ENCODE measurements around the gene TMEM245. TPM values are rescaled to one million over a fixed set of nuclear protein-coding genes. Genes with fewer than 3 reads are reported as not detected.
A peak's percentile ranks its signal among the peaks of the same experiment; 100 is the strongest.

The TMEM245 gene
- total RNA-seq, 1 experiment from 2014 or later, result 45.1 TPM

GRCh38 chr9:109013679-109014607 is 105.8 kb downstream of the TMEM245 start:
- DNase-seq (ENCODE audit: low read depth in 1 of 2, low spot score in 2 of 2), result peak in 1 of 2 experiments; percentile 83
- peak overlapping the region; percentile 56 for H3K27ac ChIP-seq
- H3K27me3 ChIP-seq (replicated peaks), result no peaks in the 10 kb centered on the region
- peaks cover 3% of the 10 kb centered on the region; the same call in 1 of the 2 replicates for H3K9me3 ChIP-seq (replicated peaks)
- H3K36me3 ChIP-seq, result peaks cover 32% of the 10 kb centered on the region
- H3K4me1 ChIP-seq (replicated peaks), result peaks cover 32% of the 10 kb centered on the region
- peak overlapping the region; percentile 98 for H3K4me3 ChIP-seq

GRCh38 chr9:109012876-109013678 is 106.7 kb downstream of the TMEM245 start, which contains the start of gene CTNNAL1:
TSS of gene CTNNAL1 (minus strand) at chr9:109013499. CDS start at chr9:109013442, 57 bp downstream.
- Histone ChIP-seq H3K27ac (peak within 1 kb of the TSS; percentile 95), H3K4me3 (peak within 1 kb of the TSS; percentile 98), H3K4me1 (replicated peaks) (peaks cover 32% of the 10 kb centered on the region), H3K27me3 (replicated peaks) (no peaks in the 10 kb centered on the region), H3K36me3 (peaks cover 28% of the 10 kb centered on the region), H3K9me3 (replicated peaks) (peaks cover 3% of the 10 kb centered on the region; the same call in 1 of the 2 replicates)
- DNase-seq (ENCODE audit: low read depth in 1 of 2, low spot score in 2 of 2), result peak; percentile 78 to 96

- no peaks in the 10 kb centered on the region for H3K27me3 ChIP-seq (replicated peaks)
- peak overlapping the region; percentile 95 for H3K27ac ChIP-seq
- H3K4me3 ChIP-seq, result peak overlapping the region; percentile 98
- peaks cover 3% of the 10 kb centered on the region; the same call in 1 of the 2 replicates for H3K9me3 ChIP-seq (replicated peaks)
- H3K4me1 ChIP-seq (replicated peaks), result peaks cover 32% of the 10 kb centered on the region
- DNase-seq (ENCODE audit: low read depth in 1 of 2, low spot score in 2 of 2), result peak; percentile 89 to 92
- peaks cover 22% of the 10 kb centered on the region for H3K36me3 ChIP-seq
Measured at GRCh38 chr9:109012009-109012875, 107.5 kb downstream of the TMEM245 start.

GRCh38 chr9:109011231-109011671 is 108.5 kb downstream of the TMEM245 start:
- Histone ChIP-seq H3K27ac (peak overlapping the region; percentile 95), H3K27me3 (replicated peaks) (no peaks in the 10 kb centered on the region), H3K4me1 (replicated peaks) (peaks cover 32% of the 10 kb centered on the region), H3K4me3 (no peak overlapping the region; the same call in 1 of the 2 replicates), H3K9me3 (replicated peaks) (peaks cover 3% of the 10 kb centered on the region; the same call in 1 of the 2 replicates), H3K36me3 (peaks cover 21% of the 10 kb centered on the region)
- no peak for DNase-seq (ENCODE audit: low read depth in 1 of 2, low spot score in 2 of 2)

GRCh38 chr9:109010746-109011145 is 109.0 kb downstream of the TMEM245 start:
- DNase-seq (ENCODE audit: low read depth in 1 of 2, low spot score in 2 of 2), result peak; percentile 39 to 67
- H3K4me1 ChIP-seq (replicated peaks), result peaks cover 32% of the 10 kb centered on the region
- H3K9me3 ChIP-seq (replicated peaks), result peaks cover 3% of the 10 kb centered on the region; the same call in 1 of the 2 replicates
- H3K4me3 ChIP-seq, result no peak overlapping the region
- H3K36me3 ChIP-seq, result peaks cover 17% of the 10 kb centered on the region
- H3K27ac ChIP-seq, result peak overlapping the region; percentile 95
- H3K27me3 ChIP-seq (replicated peaks), result no peaks in the 10 kb centered on the region

- H3K4me3 ChIP-seq, result no peak overlapping the region
- peaks cover 15% of the 10 kb centered on the region for H3K9me3 ChIP-seq (replicated peaks)
- peaks cover 12% of the 10 kb centered on the region for H3K4me1 ChIP-seq (replicated peaks)
- H3K27me3 ChIP-seq (replicated peaks), result no peaks in the 10 kb centered on the region
- H3K27ac ChIP-seq, result no peak overlapping the region
- no peak for DNase-seq (ENCODE audit: low read depth in 1 of 2, low spot score in 2 of 2)
- H3K36me3 ChIP-seq, result peaks cover 34% of the 10 kb centered on the region
Measured at GRCh38 chr9:109005678-109006077, 114.1 kb downstream of the TMEM245 start.

- DNase-seq (ENCODE audit: low read depth in 1 of 2, low spot score in 2 of 2), result no peak
- H3K9me3 ChIP-seq (replicated peaks), result peaks cover 15% of the 10 kb centered on the region
- H3K4me3 ChIP-seq, result no peak overlapping the region
- no peaks in the 10 kb centered on the region for H3K27me3 ChIP-seq (replicated peaks)
- no peak overlapping the region for H3K27ac ChIP-seq
- H3K4me1 ChIP-seq (replicated peaks), result peaks cover 7% of the 10 kb centered on the region
- H3K36me3 ChIP-seq, result peaks cover 41% of the 10 kb centered on the region
Measured at GRCh38 chr9:109003116-109003515, 116.6 kb downstream of the TMEM245 start.

- no peak overlapping the region for H3K27ac ChIP-seq
- peaks cover 15% of the 10 kb centered on the region for H3K9me3 ChIP-seq (replicated peaks)
- DNase-seq (ENCODE audit: low read depth in 1 of 2, low spot score in 2 of 2), result no peak
- no peaks in the 10 kb centered on the region for H3K27me3 ChIP-seq (replicated peaks)
- H3K36me3 ChIP-seq, result peaks cover 49% of the 10 kb centered on the region
- peaks cover 7% of the 10 kb centered on the region for H3K4me1 ChIP-seq (replicated peaks)
- no peak overlapping the region for H3K4me3 ChIP-seq
Measured at GRCh38 chr9:109002141-109002540, 117.6 kb downstream of the TMEM245 start.

GRCh38 chr9:109001275-109001676 is 118.5 kb downstream of the TMEM245 start:
- Histone ChIP-seq H3K4me1 (replicated peaks) (peaks cover 7% of the 10 kb centered on the region), H3K9me3 (replicated peaks) (peaks cover 15% of the 10 kb centered on the region), H3K36me3 (peaks cover 47% of the 10 kb centered on the region), H3K27me3 (replicated peaks) (no peaks in the 10 kb centered on the region), H3K4me3 (no peak overlapping the region), H3K27ac (peak overlapping the region; percentile 53)
- peak; percentile 43 to 67 for DNase-seq (ENCODE audit: low read depth in 1 of 2, low spot score in 2 of 2)

- DNase-seq (ENCODE audit: low read depth in 1 of 2, low spot score in 2 of 2), result no peak
- Histone ChIP-seq H3K4me3 (no peak overlapping the region), H3K27ac (no peak overlapping the region), H3K36me3 (peaks cover 45% of the 10 kb centered on the region), H3K27me3 (replicated peaks) (no peaks in the 10 kb centered on the region), H3K4me1 (replicated peaks) (peaks cover 7% of the 10 kb centered on the region), H3K9me3 (replicated peaks) (no peaks in the 10 kb centered on the region)
Measured at GRCh38 chr9:108997112-108997511, 122.6 kb downstream of the TMEM245 start.

GRCh38 chr9:108996643-108997042 is 123.1 kb downstream of the TMEM245 start:
- H3K36me3 ChIP-seq, result peaks cover 44% of the 10 kb centered on the region
- H3K4me1 ChIP-seq (replicated peaks), result peaks cover 5% of the 10 kb centered on the region
- no peak overlapping the region for H3K27ac ChIP-seq
- no peaks in the 10 kb centered on the region for H3K27me3 ChIP-seq (replicated peaks)
- no peaks in the 10 kb centered on the region for H3K9me3 ChIP-seq (replicated peaks)
- H3K4me3 ChIP-seq, result no peak overlapping the region
- DNase-seq (ENCODE audit: low read depth in 1 of 2, low spot score in 2 of 2), result no peak

- DNase-seq (ENCODE audit: low read depth in 1 of 2, low spot score in 2 of 2), result no peak
- no peaks in the 10 kb centered on the region for H3K27me3 ChIP-seq (replicated peaks)
Measured at GRCh38 chr9:108994695-108995094, 125.1 kb downstream of the TMEM245 start.

GRCh38 chr9:108991479-108991878 is 128.3 kb downstream of the TMEM245 start:
- no peak overlapping the region for H3K4me3 ChIP-seq
- peaks cover 58% of the 10 kb centered on the region for H3K36me3 ChIP-seq
- H3K4me1 ChIP-seq (replicated peaks), result no peaks in the 10 kb centered on the region
- no peak for DNase-seq (ENCODE audit: low read depth in 1 of 2, low spot score in 2 of 2)
- no peak overlapping the region for H3K27ac ChIP-seq
- H3K9me3 ChIP-seq (replicated peaks), result no peaks in the 10 kb centered on the region
- H3K27me3 ChIP-seq (replicated peaks), result no peaks in the 10 kb centered on the region

More at GRCh38 chr9:108994695-108995094, 125.1 kb downstream of the TMEM245 start:
- H3K4me1 ChIP-seq (replicated peaks), result no peaks in the 10 kb centered on the region
- H3K9me3 ChIP-seq (replicated peaks), result no peaks in the 10 kb centered on the region
- peaks cover 53% of the 10 kb centered on the region for H3K36me3 ChIP-seq
- no peak overlapping the region for H3K27ac ChIP-seq
- H3K4me3 ChIP-seq, result no peak overlapping the region
